ENCODE data around the gene GOLGA8N.

GOLGA8N gene

GRCh38 chr15:32651229-32651837, 58.1 kb downstream of the GOLGA8N start:
- DNase-seq (ENCODE audit: low spot score) = peak; percentile 48

GRCh38 chr15:32652178-32652577, 58.9 kb downstream of the GOLGA8N start:
- DNase-seq (ENCODE audit: low spot score) = no peak

GRCh38 chr15:32656091-32656490, 62.8 kb downstream of the GOLGA8N start:
- DNase-seq (ENCODE audit: low spot score) = no peak

- no peak for DNase-seq (ENCODE audit: low spot score)
Observed at GRCh38 chr15:32656496-32656895, 63.2 kb downstream of the GOLGA8N start.
